Measurements from ENCODE around the gene UBE2H. TPM values are rescaled to one million over a fixed set of nuclear protein-coding genes. Genes with fewer than 3 reads are reported as not detected.
"Not testable (repeated sequence)": the region's sequence is repeated elsewhere in the genome, so short reads cannot be mapped to it uniquely, and the experiment has no call there.

Gene UBE2H
- total RNA-seq, 1 donor from 2014 or later: 127 TPM

DNA sequence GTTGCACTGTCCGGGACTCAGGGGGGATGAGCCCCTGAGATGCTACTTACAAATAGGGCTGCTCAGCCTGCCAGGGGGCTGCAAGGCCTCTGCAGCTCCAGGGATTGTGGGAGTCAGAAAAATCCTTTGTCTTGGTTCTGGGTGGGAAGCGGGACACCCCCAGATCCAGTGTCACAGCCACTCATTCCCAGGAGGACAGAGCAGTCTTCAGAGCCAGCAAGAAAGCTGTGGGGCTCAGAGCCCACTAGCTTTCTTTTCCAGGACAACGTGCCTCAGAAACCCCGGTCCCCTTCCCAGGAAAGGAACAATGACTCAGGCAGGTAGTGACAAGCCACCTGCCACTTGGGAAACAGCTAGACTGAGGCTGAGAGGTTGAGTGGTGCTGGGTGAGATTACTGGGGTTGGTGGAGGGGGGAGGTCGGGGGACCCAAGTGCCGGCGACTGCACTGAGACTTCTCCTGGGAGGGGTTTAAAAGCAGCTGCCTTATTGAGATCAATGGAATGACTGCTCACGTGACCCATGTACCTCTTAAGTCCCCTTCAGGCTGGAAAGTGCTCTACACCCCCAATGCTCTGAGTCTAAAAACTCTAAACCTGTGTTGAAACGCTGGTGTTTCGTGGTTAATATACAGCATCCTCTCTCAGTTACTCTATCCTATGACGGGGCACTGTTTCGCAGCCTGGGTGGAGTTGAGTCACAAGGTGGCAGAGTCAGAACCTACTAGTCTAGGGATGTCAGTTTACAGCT lies 123.6 kb downstream of the UBE2H start:
- Histone ChIP-seq H3K4me3 (ENCODE audit: low read depth, low read length) (no peak overlapping the region), H3K36me3 (ENCODE audit: control insufficient read depth, insufficient read depth, low read length) (no peaks in the 10 kb centered on the region), H3K27me3 (ENCODE audit: control insufficient read depth, insufficient read depth, low read length) (no peaks in the 10 kb centered on the region)
- no peak for DNase-seq (ENCODE audit: low read depth)
- TF ChIP-seq, protein P1, sequence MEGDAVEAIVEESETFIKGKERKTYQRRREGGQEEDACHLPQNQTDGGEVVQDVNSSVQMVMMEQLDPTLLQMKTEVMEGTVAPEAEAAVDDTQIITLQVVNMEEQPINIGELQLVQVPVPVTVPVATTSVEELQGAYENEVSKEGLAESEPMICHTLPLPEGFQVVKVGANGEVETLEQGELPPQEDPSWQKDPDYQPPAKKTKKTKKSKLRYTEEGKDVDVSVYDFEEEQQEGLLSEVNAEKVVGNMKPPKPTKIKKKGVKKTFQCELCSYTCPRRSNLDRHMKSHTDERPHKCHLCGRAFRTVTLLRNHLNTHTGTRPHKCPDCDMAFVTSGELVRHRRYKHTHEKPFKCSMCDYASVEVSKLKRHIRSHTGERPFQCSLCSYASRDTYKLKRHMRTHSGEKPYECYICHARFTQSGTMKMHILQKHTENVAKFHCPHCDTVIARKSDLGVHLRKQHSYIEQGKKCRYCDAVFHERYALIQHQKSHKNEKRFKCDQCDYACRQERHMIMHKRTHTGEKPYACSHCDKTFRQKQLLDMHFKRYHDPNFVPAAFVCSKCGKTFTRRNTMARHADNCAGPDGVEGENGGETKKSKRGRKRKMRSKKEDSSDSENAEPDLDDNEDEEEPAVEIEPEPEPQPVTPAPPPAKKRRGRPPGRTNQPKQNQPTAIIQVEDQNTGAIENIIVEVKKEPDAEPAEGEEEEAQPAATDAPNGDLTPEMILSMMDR (IDR thresholded peaks at IDR 0.05; ENCODE audit: insufficient read depth, low read length, poor library complexity, severe bottlenecking): peak; percentile 6

GRCh38 chr7:129828078-129828762 lies 124.5 kb downstream of the UBE2H start:
- TF ChIP-seq, protein P1 (IDR thresholded peaks at IDR 0.05; ENCODE audit: insufficient read depth, low read length, poor library complexity, severe bottlenecking): no peak
- DNase-seq (ENCODE audit: low read depth): no peak
- Histone ChIP-seq H3K4me3 (ENCODE audit: low read depth, low read length) (no peak overlapping the region), H3K27me3 (ENCODE audit: control insufficient read depth, insufficient read depth, low read length) (no peaks in the 10 kb centered on the region), H3K36me3 (ENCODE audit: control insufficient read depth, insufficient read depth, low read length) (no peaks in the 10 kb centered on the region)

- H3K4me3 ChIP-seq (ENCODE audit: low read depth, low read length): no peak overlapping the region
- no peaks in the 10 kb centered on the region for H3K27me3 ChIP-seq (ENCODE audit: control insufficient read depth, insufficient read depth, low read length)
- TF ChIP-seq, protein P1 (IDR thresholded peaks at IDR 0.05; ENCODE audit: insufficient read depth, low read length, poor library complexity, severe bottlenecking): no peak
- no peaks in the 10 kb centered on the region for H3K36me3 ChIP-seq (ENCODE audit: control insufficient read depth, insufficient read depth, low read length)
- DNase-seq (ENCODE audit: low read depth): no peak
Measured at GRCh38 chr7:129827467-129827990, 125.2 kb downstream of the UBE2H start.

DNA sequence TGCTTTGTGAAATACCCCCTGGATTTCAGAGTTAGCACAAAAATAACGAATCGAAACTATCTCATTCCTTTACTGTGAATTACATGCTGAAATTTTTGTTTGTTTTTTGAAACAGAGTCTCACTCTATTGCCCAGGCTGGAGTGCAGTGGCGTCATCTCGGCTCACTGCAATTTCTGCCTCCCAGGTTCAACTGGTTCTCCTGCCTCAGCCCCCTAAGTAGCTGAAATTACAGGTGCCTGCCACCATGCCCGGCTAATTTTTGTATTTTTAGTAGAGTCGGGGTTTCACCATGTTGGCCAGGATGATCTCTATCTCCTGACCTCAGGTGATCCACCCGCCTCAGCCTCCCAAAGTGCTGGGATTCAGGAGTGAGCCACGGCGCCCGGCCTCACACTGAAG lies 125.9 kb downstream of the UBE2H start:
- DNase-seq (ENCODE audit: low read depth); H3K4me3 ChIP-seq (ENCODE audit: low read depth, low read length); H3K36me3 ChIP-seq (ENCODE audit: control insufficient read depth, insufficient read depth, low read length); H3K27me3 ChIP-seq (ENCODE audit: control insufficient read depth, insufficient read depth, low read length): not testable (repeated sequence)

- H3K4me3 ChIP-seq (ENCODE audit: low read depth, low read length): peak overlapping the region; percentile 63
- DNase-seq (ENCODE audit: low read depth): no peak
- no peaks in the 10 kb centered on the region for H3K36me3 ChIP-seq (ENCODE audit: control insufficient read depth, insufficient read depth, low read length)
- H3K27me3 ChIP-seq (ENCODE audit: control insufficient read depth, insufficient read depth, low read length): no peaks in the 10 kb centered on the region
- TF ChIP-seq, protein P1 (IDR thresholded peaks at IDR 0.05; ENCODE audit: insufficient read depth, low read length, poor library complexity, severe bottlenecking): peak; percentile 33
Measured at GRCh38 chr7:129825209-129825970, 127.4 kb downstream of the UBE2H start.

Measured in kidney epithelial cell (primary cell).